RPMI7951 (cell line): ENCODE data around the gene GLS. TPM values are rescaled to one million over a fixed set of nuclear protein-coding genes. Genes with fewer than 3 reads are reported as not detected.

Experiments used
- DNase-seq: peaks from one replicate; pipeline ENCODE4 v3.0.0-alpha.2; 2012; ENCODE audit warnings: low read depth
- total RNA-seq: library from RNA; depleted of rRNA; stranded (reverse); fragments of >200 nt; shearing (Covaris generic); gene quantifications from 2 replicates; pipeline ENCODE4 v1.2.3, GENCODE V29; 2014; rRNA removed

Gene GLS
- total RNA-seq, 1 experiment from 2014 or later = 128 TPM

GRCh38 chr2:191012845-191013681 is 132.4 kb downstream of the GLS start:
- DNase-seq = no peak

- no peak for DNase-seq
Observed at GRCh38 chr2:191013682-191013931, 133.0 kb downstream of the GLS start.

- peak; percentile 91 for DNase-seq
Observed at GRCh38 chr2:191013932-191014652, 133.5 kb downstream of the GLS start, which contains the start of gene STAT1. Gene STAT1 (minus strand): TSS chr2:191014171. CDS start chr2:191010003, 4,168 bp downstream.

GRCh38 chr2:191014653-191015020 is 134.0 kb downstream of the GLS start:
- no peak for DNase-seq

Other genes starting within 250 kb of the GLS start
- 47.0 and 51.7 TPM in 2 replicates for gene NAB1, start 231.7 kb upstream of the GLS start, total RNA-seq
- gene STAT1, start 133.3 kb downstream of the GLS start, total RNA-seq = 86.4 and 101 TPM in 2 replicates